Stimulated activated naive CD4-positive, alpha-beta T cell (primary cell): ENCODE data around the gene ZNF839.
"Not testable (repeated sequence)": the region's sequence is repeated elsewhere in the genome, so short reads cannot be mapped to it uniquely, and the experiment has no call there.

Source experiments
- DNase-seq, 6 experiments: peaks; one replicate each; lab custom pipeline; 2025; lab: John Stamatoyannopoulos, UW

ZNF839 gene

DNA sequence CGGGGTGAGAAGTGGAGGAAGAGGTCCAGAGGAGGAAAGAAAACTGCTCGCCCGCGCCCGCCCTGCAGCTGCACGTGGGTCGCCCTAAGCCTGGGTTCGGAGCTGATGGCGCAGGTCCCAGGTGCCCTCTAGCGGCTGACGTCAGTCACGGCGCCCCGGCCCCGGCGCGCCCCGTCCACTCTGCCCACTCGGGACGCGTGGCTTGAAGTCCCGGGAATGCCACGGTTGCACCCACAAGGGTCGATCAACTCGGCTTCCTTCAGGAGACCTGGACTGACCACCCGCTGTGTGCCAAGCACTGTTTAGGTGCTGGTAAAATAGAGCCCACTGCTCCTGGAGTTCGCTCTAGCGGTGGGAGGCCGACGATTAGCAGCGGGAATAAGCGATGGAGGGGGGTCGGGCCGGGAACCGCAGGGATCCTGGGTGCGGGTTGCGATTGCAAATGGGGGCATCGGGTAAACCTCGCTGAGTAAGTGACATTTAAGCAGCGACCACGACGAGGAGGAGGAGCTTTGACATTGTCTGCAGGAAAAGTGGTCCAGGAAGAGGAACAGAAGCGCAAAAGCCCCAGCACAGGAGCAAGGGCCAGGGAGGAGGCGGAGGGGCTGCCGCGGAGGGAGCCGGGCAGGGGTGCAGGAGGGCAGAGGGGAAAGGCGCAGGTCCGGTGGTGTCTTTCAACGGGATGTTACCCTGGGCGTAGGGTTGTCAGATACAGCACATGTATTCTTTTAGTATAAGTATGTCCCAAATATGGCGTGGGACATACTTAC is 5.1 kb upstream of the ZNF839 start:
- peak; percentile 54 to 82 (median 72) for DNase-seq

- DNase-seq, result no peak
These were observed 4.4 kb upstream of the ZNF839 start for GRCh38 chr14:102315121-102315520.

DNA sequence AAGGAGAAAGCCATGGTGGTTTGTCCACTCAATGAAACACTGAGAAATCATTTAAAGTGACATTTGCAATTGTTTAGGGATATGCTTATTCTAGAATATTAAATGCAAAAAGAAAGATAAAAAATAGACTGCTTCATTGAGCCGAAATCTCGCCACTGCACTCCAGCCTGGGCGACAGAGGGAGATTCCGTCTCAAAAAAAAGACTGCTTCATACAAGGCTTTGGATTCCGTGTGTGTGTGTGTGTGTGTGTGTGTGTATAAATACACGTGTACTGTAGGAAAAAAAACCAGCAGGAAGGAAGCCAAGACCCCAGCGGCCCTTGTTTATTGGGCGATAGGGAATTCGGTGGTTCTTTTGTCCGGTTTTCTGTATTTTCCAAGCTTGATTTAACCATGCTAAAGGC is 3.2 kb upstream of the ZNF839 start:
- peak in 4 of 6 experiments; percentile 57 to 73 (median 64) for DNase-seq

GRCh38 chr14:102316743-102317563 is 2.6 kb upstream of the ZNF839 start:
- DNase-seq, result peak; percentile 88 to 97 (median 92)

GRCh38 chr14:102317564-102318248 is 1.8 kb upstream of the ZNF839 start:
- DNase-seq, result peak in 3 of 6 experiments; percentile 6 to 19 (median 16)

DNA sequence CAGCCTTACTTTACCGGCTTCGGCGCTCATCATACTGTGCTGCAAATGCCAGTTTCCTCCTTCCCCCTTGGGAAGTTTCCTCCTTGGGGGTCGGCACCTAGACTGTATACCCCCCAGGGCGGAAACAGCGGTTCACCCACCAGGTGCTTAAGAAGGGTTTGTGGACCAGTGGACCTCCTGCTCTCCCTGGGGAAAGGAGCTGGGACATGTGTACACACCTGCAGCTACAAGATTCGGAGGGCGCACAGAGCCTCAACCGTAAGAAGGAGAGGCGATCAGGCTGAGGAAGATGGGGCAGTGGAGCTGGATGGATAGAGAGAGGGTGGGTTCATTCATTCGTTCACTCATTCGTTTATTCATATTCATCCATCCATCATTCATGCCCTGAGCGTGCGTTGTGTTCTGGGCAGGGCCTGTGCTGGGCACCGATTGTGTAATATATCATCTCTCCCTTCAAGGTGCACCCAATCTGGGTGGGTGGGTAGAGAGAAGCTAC is 717 bp upstream of the ZNF839 start:
- peak in 1 of 6 experiments; percentile 24 for DNase-seq

DNA sequence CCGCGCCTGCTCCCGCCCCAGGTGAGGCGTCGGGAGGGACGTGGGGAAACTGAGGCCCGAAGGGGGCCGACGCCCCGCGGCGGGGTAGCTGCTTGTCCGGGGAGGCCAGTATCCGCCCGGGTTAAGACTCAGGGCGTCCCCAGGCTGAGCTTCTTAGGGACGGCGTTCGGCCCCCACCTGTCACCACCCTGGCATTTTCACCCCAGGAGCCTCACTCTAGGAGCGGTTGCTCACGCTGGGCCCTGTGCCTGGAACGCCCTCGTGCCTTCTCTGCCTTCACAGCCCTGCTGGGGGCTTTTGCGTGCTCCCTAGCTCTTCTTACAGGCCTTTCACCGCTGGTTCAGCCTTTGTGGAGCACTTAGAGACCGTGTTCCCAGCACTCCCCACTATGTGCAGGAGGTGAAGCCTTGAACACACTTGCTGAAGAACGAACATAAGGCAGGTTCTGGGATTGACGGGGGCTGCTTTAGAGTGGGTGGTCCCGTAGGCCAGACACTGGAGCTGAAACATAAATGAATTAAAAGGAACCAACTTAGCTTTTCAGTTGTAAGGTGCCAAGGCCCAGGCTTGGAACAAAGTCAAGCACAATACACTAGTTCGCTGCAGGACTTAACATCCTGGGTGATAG is 601 bp downstream of the ZNF839 start:
- peak; percentile 22 to 69 (median 45) for DNase-seq

- no peak for DNase-seq
These were observed 1.3 kb downstream of the ZNF839 start for GRCh38 chr14:102320671-102321455.

DNA sequence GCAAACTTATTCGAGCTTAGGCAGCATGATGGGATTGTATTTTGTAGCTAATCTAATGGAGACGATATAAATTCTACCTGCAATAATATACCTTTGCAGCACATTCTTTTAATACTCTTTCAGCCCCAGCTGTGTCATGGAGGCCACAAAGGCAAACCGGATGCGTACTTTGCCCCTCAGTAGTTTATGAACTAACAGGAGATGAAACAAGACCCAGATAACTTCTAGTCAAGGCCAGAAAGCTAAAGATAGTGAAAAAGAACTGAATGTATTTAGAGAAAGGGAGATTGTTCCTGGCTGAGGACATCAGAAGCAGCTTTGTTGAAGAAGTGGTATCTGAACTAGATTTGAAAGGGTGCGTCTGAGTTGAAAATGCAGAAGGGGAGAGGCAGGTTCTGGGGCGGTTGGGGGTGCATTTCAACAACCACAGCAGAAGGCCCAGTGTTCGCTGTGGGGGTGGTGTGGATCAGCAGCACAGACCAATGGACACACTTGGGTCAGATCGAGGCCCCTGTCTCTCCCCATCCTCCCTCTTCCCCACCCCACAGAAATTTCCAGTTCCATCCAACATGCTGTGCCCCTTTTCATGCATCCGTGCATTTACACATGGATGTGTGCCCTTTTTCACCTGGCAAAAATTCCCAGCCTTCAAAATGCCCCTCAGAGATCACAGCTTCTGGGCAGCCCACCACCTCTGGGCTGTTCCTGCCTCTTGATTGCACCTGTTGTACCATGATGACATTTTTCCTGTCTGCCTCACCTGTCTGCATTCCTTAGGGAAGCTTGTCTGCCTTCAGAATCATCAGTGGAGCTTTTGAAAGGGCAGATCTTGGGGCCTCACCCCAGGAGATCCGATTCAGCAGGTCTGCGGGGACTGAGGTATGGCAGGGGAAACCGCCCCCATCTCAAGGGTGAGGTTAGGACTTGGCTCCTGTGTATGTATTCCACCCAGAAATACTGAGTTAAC is 2.2 kb downstream of the ZNF839 start:
- no peak for DNase-seq

DNA sequence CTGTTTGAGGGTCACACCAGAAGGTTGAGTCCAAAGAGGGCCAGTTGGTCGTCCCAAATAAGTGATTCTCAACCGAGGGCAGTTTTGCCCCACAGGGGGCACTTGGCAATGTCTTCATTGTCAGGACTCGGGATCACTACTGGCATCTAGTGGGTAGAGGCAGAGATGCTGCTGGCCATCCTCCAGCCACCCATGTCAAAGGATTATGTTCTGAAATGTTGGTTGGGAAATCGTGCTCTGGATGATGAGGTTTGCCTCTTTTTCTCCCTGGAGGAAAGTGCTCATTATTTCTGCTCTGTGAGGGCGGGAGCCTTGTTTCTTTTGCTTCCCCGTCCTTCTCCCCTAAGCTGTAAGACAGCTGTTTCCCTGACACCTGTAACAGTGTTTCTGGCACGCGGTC is 3.6 kb downstream of the ZNF839 start:
- peak in 2 of 6 experiments; percentile 9 to 15 for DNase-seq

- no peak for DNase-seq
These were observed 6.3 kb downstream of the ZNF839 start for GRCh38 chr14:102325791-102326345.

- no peak for DNase-seq
These were observed 7.0 kb downstream of the ZNF839 start for GRCh38 chr14:102326583-102326982.

GRCh38 chr14:102329381-102329780 is 9.8 kb downstream of the ZNF839 start:
- DNase-seq, result not testable (repeated sequence)

GRCh38 chr14:102330806-102331205 is 11.3 kb downstream of the ZNF839 start:
- DNase-seq, result no peak

DNA sequence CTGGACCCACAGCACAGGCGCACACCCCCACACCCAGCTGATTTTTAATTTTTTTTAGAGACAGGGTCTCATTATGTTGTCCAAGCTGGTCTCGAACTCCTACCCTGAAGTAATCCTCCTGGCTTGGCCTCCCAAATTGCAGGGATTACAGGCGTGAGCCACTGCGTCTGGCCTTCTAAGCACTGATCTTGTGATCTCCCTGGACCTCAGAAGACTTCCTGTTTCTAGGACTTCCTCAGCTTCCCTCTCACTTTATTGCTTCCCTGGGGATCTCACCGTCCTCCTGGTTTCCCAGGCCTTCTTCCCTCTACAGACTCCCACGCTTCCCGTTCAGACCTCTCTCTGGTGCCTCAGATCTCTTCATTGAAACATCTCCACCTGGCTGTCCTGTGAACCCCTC is 13.8 kb downstream of the ZNF839 start:
- DNase-seq, result no peak

- DNase-seq, result no peak
These were observed 14.5 kb downstream of the ZNF839 start for GRCh38 chr14:102333795-102334705.

- no peak for DNase-seq
These were observed 15.6 kb downstream of the ZNF839 start for GRCh38 chr14:102335163-102335562.

DNA sequence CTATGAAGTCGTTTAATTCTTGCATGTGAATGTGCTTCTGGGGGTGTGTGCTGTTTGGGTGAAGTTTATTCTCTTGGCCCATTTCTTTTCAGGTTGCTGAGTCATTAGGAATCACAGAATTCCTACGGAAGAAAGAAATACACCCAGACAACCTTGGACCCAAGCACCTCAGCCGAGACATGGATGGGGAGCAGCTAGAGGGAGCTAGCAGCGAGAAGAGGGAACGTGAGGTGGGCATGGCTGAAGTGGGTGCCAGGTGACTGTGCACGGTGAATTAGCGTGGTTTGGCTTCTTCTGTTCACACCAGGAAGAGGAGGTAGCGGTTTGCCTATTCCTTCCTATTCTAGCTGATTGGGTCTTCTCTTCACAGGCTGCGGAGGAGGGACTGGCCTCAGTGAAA is 19.2 kb downstream of the ZNF839 start:
- no peak for DNase-seq
